ENCODE data around the gene CCDC69. TPM values are rescaled to one million over a fixed set of nuclear protein-coding genes. Genes with fewer than 3 reads are reported as not detected.
"Not testable (repeated sequence)": the region's sequence is repeated elsewhere in the genome, so short reads cannot be mapped to it uniquely, and the experiment has no call there.

The CCDC69 gene
- total RNA-seq, 1 donor from 2014 or later: 3.4 TPM

GRCh38 chr5:151248651-151249050 is 24.8 kb upstream of the CCDC69 start:
- no peak for DNase-seq (ENCODE audit: low read depth)
- no peak for TF ChIP-seq CTCF (conservative IDR thresholded peaks at IDR 0.05; ENCODE audit: low read depth, low read length)
- H3K4me3 ChIP-seq (ENCODE audit: low read depth, low read length): no peak overlapping the region

GRCh38 chr5:151245680-151246219 is 21.9 kb upstream of the CCDC69 start:
- no peak for TF ChIP-seq CTCF (conservative IDR thresholded peaks at IDR 0.05; ENCODE audit: low read depth, low read length)
- DNase-seq (ENCODE audit: low read depth): no peak
- H3K4me3 ChIP-seq (ENCODE audit: low read depth, low read length): no peak overlapping the region

GRCh38 chr5:151244206-151244605 is 20.3 kb upstream of the CCDC69 start:
- TF ChIP-seq CTCF (conservative IDR thresholded peaks at IDR 0.05; ENCODE audit: low read depth, low read length): no peak
- H3K4me3 ChIP-seq (ENCODE audit: low read depth, low read length): no peak overlapping the region
- no peak for DNase-seq (ENCODE audit: low read depth)

- no peak for DNase-seq (ENCODE audit: low read depth)
- TF ChIP-seq CTCF (conservative IDR thresholded peaks at IDR 0.05; ENCODE audit: low read depth, low read length): no peak
Observed at GRCh38 chr5:151243564-151243963, 19.7 kb upstream of the CCDC69 start.

GRCh38 chr5:151243127-151243526 is 19.2 kb upstream of the CCDC69 start:
- no peak for DNase-seq (ENCODE audit: low read depth)
- TF ChIP-seq CTCF (conservative IDR thresholded peaks at IDR 0.05; ENCODE audit: low read depth, low read length): no peak
- H3K4me3 ChIP-seq (ENCODE audit: low read depth, low read length): no peak overlapping the region

More at GRCh38 chr5:151243564-151243963, 19.7 kb upstream of the CCDC69 start:
- no peak overlapping the region for H3K4me3 ChIP-seq (ENCODE audit: low read depth, low read length)

- no peak for TF ChIP-seq CTCF (conservative IDR thresholded peaks at IDR 0.05; ENCODE audit: low read depth, low read length)
- no peak overlapping the region for H3K4me3 ChIP-seq (ENCODE audit: low read depth, low read length)
- no peak for DNase-seq (ENCODE audit: low read depth)
Observed at GRCh38 chr5:151240924-151241635, 17.2 kb upstream of the CCDC69 start.

GRCh38 chr5:151240268-151240835 is 16.5 kb upstream of the CCDC69 start:
- not testable (repeated sequence) for DNase-seq (ENCODE audit: low read depth); H3K4me3 ChIP-seq (ENCODE audit: low read depth, low read length)

Data from epithelial cell of proximal tubule (primary cell).